DND-41 (cell line): ENCODE results near the gene NBPF6.
"Not testable (repeated sequence)": the region's sequence is repeated elsewhere in the genome, so short reads cannot be mapped to it uniquely, and the experiment has no call there.

Source experiments
- ATAC-seq: fragments of 200-7000 bp; cut with Tn5 transposase; 3 replicates; pipeline ENCODE4 v1.9.1; 2021; ENCODE audit warnings: low read depth; ENCODE audit not compliant: insufficient read depth
- DNase-seq: peaks from one replicate; pipeline ENCODE4 v3.0.0-alpha.2; 2020
- H2AFZ ChIP-seq: 2 replicates; pipeline ENCODE4 v1.6.0; 2012; ENCODE audit warnings: low read depth, low read length
- H3K27ac ChIP-seq: 2 replicates; pipeline ENCODE4 v1.5.1; 2012; ENCODE audit warnings: low read length, inconsistent platforms
- H3K27me3 ChIP-seq: fragments of 200-600 bp; sonication (generic); 2 replicates; pipeline ENCODE4 v1.6.0; 2012; ENCODE audit warnings: low read length, mild to moderate bottlenecking, inconsistent platforms; ENCODE audit not compliant: insufficient read depth, poor library complexity
- H3K36me3 ChIP-seq: 2 replicates; pipeline ENCODE4 v1.5.1; 2012; ENCODE audit warnings: low read length, inconsistent platforms; ENCODE audit not compliant: insufficient read depth
- H3K4me1 ChIP-seq: 2 replicates; pipeline ENCODE4 v1.5.1; 2012; ENCODE audit warnings: mild to moderate bottlenecking, low read length; ENCODE audit not compliant: insufficient read depth
- H3K4me2 ChIP-seq: 2 replicates; pipeline ENCODE4 v1.6.0; 2012; ENCODE audit warnings: mild to moderate bottlenecking, moderate library complexity, low read length, inconsistent platforms; ENCODE audit not compliant: insufficient read depth
- H3K4me3 ChIP-seq, 2 experiments: fragments of 200-600 bp in 1 of 2; shearing (Covaris generic) in 1 of 2; 2 replicates each; pipeline ENCODE4 v1.5.1; 2012 to 2016; ENCODE audit warnings: inconsistent platforms in 2 of 2, low read length in 2 of 2, mild to moderate bottlenecking in 2 of 2, low read depth in 1 of 2, moderate library complexity in 1 of 2
- H3K79me2 ChIP-seq: 2 replicates; pipeline ENCODE4 v1.6.0; 2012; ENCODE audit warnings: low read length, inconsistent platforms; ENCODE audit not compliant: insufficient read depth
- H3K9ac ChIP-seq: 2 replicates; pipeline ENCODE4 v1.6.0; 2012; ENCODE audit warnings: low read depth, mild to moderate bottlenecking, inconsistent platforms, low read length, moderate library complexity
- H3K9me3 ChIP-seq: 2 replicates; pipeline ENCODE4 v1.5.1; 2012; ENCODE audit warnings: low read length, moderate library complexity, mild to moderate bottlenecking, inconsistent platforms; ENCODE audit not compliant: insufficient read depth, severe bottlenecking
- H4K20me1 ChIP-seq: 2 replicates; pipeline ENCODE4 v1.6.0; 2012; ENCODE audit warnings: low read length; ENCODE audit not compliant: insufficient read depth
- CTCF ChIP-seq: IDR thresholded peaks from 2 replicates; pipeline ENCODE4 v1.5.1; 2012; ENCODE audit warnings: borderline replicate concordance, low read length, moderate library complexity, mild to moderate bottlenecking; ENCODE audit not compliant: poor library complexity, severe bottlenecking; ENCODE audit errors: extremely low read depth
- EZH2 ChIP-seq: IDR thresholded peaks from 3 replicates; pipeline ENCODE4 v1.6.1; 2012; ENCODE audit warnings: borderline replicate concordance, low read depth, mild to moderate bottlenecking, moderate library complexity, low read length, inconsistent platforms; ENCODE audit not compliant: severe bottlenecking

The NBPF6 gene

GRCh38 chr1:108478429-108479015 lies 28.4 kb downstream of the NBPF6 start:
- H3K27me3 ChIP-seq: no peaks in the 10 kb centered on the region
- no peak overlapping the region for H3K4me2 ChIP-seq
- no peak overlapping the region for H3K9ac ChIP-seq
- H3K9me3 ChIP-seq: peaks cover 5% of the 10 kb centered on the region
- no peak for DNase-seq
- H4K20me1 ChIP-seq: no peaks in the 10 kb centered on the region
- H3K4me1 ChIP-seq: no peaks in the 10 kb centered on the region
- H3K4me3 ChIP-seq: no peak overlapping the region
- no peak overlapping the region for H2AFZ ChIP-seq
- TF ChIP-seq CTCF (no peak), EZH2 (no peak)
- no peaks in the 10 kb centered on the region for H3K36me3 ChIP-seq
- no peak overlapping the region for H3K27ac ChIP-seq
- no peak for ATAC-seq
- no peaks in the 10 kb centered on the region for H3K79me2 ChIP-seq

GRCh38 chr1:108482708-108483107 lies 32.6 kb downstream of the NBPF6 start:
- no peak overlapping the region for H3K27ac ChIP-seq
- H3K9ac ChIP-seq: no peak overlapping the region
- H3K36me3 ChIP-seq: no peaks in the 10 kb centered on the region
- TF ChIP-seq EZH2 (no peak), CTCF (no peak)
- no peak for ATAC-seq
- H4K20me1 ChIP-seq: no peaks in the 10 kb centered on the region
- H3K27me3 ChIP-seq: no peaks in the 10 kb centered on the region
- H3K79me2 ChIP-seq: no peaks in the 10 kb centered on the region
- DNase-seq: no peak
- no peak overlapping the region for H2AFZ ChIP-seq
- H3K4me3 ChIP-seq: no peak overlapping the region
- peaks cover 5% of the 10 kb centered on the region for H3K9me3 ChIP-seq
- no peak overlapping the region for H3K4me2 ChIP-seq
- no peaks in the 10 kb centered on the region for H3K4me1 ChIP-seq

- H3K27ac ChIP-seq, H3K9me3 ChIP-seq, ATAC-seq, DNase-seq, H3K36me3 ChIP-seq, H3K4me3 ChIP-seq, H3K27me3 ChIP-seq, H3K9ac ChIP-seq, H2AFZ ChIP-seq, H4K20me1 ChIP-seq, H3K4me1 ChIP-seq, H3K4me2 ChIP-seq, H3K79me2 ChIP-seq: not testable (repeated sequence)
Measured at GRCh38 chr1:108485990-108486389, 35.8 kb downstream of the NBPF6 start.

GRCh38 chr1:108486707-108487106 lies 36.6 kb downstream of the NBPF6 start:
- not testable (repeated sequence) for H3K27me3 ChIP-seq, H3K79me2 ChIP-seq, H2AFZ ChIP-seq, DNase-seq, H3K4me1 ChIP-seq, H3K4me2 ChIP-seq, H3K27ac ChIP-seq, H4K20me1 ChIP-seq, ATAC-seq, H3K4me3 ChIP-seq, H3K9ac ChIP-seq, H3K9me3 ChIP-seq, H3K36me3 ChIP-seq

GRCh38 chr1:108495008-108495407 lies 44.9 kb downstream of the NBPF6 start:
- H3K9me3 ChIP-seq, H4K20me1 ChIP-seq, ATAC-seq, H3K79me2 ChIP-seq, H3K4me3 ChIP-seq, H3K4me2 ChIP-seq, H3K9ac ChIP-seq, H2AFZ ChIP-seq, H3K4me1 ChIP-seq, DNase-seq, H3K36me3 ChIP-seq, H3K27ac ChIP-seq: not testable (repeated sequence)
- peaks cover 13% of the 10 kb centered on the region for H3K27me3 ChIP-seq

GRCh38 chr1:108496856-108497255 lies 46.7 kb downstream of the NBPF6 start:
- H3K4me3 ChIP-seq, H4K20me1 ChIP-seq, H3K9me3 ChIP-seq, H3K4me2 ChIP-seq, H3K79me2 ChIP-seq, H2AFZ ChIP-seq, H3K36me3 ChIP-seq, H3K9ac ChIP-seq, H3K27ac ChIP-seq, DNase-seq, ATAC-seq, H3K4me1 ChIP-seq: not testable (repeated sequence)
- peaks cover 17% of the 10 kb centered on the region for H3K27me3 ChIP-seq
